Astrocyte (in vitro differentiated cells and primary cell): Measurements from ENCODE around the gene GRID2.

Experiments used
- EZH2 ChIP-seq: IDR thresholded peaks from 2 replicates; pipeline ENCODE4 v1.6.1; 2012; ENCODE audit warnings: mild to moderate bottlenecking, low read length, inconsistent platforms; ENCODE audit not compliant: insufficient read depth
- TF ChIP-seq, protein P1 (sequence below): IDR thresholded peaks from 2 replicates; pipeline ENCODE4 v1.5.1; 2011; ENCODE audit warnings: low read depth, mild to moderate bottlenecking, inconsistent platforms, low read length, moderate library complexity; ENCODE audit not compliant: insufficient read depth

DNA sequence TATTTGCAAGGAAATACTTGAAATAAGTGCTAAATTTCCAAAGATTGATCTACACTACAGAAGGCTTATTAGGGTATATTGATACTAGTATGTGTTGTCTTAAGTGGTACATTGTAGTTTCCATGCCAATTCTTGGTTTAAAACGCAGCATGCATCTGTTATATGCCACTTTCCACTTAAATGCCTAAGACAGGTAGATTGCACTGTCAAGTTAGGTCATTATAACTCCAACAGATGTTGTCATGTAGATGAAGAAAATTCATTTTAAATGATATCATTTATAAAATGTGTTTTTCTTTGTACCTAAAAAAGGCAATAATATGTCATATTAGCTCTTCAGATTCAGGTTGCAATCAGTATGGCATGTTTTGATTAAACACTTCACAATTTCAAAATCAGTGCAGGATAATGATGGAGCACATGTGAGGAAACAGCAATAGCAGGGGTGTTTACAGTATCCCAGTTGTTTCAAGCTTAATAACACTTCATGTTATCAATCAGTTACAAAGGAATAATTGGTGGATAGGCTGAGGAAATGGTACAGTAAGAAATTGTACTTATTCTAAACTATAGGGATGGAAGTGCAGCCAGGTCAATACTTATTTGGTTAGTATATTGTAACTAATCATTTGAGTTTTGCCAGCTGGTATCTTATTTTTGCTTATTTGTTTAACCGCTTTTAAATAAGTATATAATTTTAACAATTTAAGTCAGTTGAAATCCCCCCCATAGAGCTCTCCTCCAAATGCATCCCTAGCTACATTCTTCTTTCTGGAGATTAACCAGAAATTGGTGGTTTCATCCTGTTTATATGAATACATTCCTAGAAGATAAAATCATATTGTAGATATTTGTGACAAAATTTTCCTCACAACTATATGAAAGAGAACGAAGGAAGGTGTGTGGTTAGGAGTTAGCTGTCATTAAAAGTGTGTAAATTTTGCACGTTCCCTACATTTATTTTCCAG, 1070.4 kb downstream of the GRID2 start:
- TF ChIP-seq, protein P1, sequence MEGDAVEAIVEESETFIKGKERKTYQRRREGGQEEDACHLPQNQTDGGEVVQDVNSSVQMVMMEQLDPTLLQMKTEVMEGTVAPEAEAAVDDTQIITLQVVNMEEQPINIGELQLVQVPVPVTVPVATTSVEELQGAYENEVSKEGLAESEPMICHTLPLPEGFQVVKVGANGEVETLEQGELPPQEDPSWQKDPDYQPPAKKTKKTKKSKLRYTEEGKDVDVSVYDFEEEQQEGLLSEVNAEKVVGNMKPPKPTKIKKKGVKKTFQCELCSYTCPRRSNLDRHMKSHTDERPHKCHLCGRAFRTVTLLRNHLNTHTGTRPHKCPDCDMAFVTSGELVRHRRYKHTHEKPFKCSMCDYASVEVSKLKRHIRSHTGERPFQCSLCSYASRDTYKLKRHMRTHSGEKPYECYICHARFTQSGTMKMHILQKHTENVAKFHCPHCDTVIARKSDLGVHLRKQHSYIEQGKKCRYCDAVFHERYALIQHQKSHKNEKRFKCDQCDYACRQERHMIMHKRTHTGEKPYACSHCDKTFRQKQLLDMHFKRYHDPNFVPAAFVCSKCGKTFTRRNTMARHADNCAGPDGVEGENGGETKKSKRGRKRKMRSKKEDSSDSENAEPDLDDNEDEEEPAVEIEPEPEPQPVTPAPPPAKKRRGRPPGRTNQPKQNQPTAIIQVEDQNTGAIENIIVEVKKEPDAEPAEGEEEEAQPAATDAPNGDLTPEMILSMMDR, result no peak
- no peak for TF ChIP-seq EZH2
